Neural crest cell (in vitro differentiated cells): ENCODE measurements around the gene IGF1R. TPM values are rescaled to one million over a fixed set of nuclear protein-coding genes. Genes with fewer than 3 reads are reported as not detected.

Experiments
- DNase-seq: peaks from one replicate; pipeline ENCODE4 v3.0.0; 2021; ENCODE audit warnings: low read depth, mixed read lengths, low spot score
- H3K27ac Mint-ChIP-seq: one replicate; pipeline ENCODE4 v1.8.0; 2021; ENCODE audit warnings: mild to moderate bottlenecking, mixed read lengths; ENCODE audit not compliant: unreplicated experiment
- H3K27me3 Mint-ChIP-seq: 2 replicates; pipeline ENCODE4 v1.8.0; 2021; ENCODE audit warnings: low read depth, mild to moderate bottlenecking, mixed read lengths
- H3K36me3 Mint-ChIP-seq: 2 replicates; pipeline ENCODE4 v1.8.0; 2021; ENCODE audit warnings: low read depth, mild to moderate bottlenecking, mixed read lengths
- H3K4me1 Mint-ChIP-seq: 2 replicates; pipeline ENCODE4 v1.8.0; 2021; ENCODE audit warnings: mixed read lengths
- H3K4me3 Mint-ChIP-seq: one replicate; pipeline ENCODE4 v1.8.0; 2021; ENCODE audit warnings: mild to moderate bottlenecking, mixed read lengths
- H3K9me3 Mint-ChIP-seq: 2 replicates; pipeline ENCODE4 v1.8.0; 2021; ENCODE audit warnings: mixed read lengths
- CTCF ChIP-seq: fragments of 200-600 bp; sonication (generic); conservative IDR thresholded peaks from 2 replicates; pipeline ENCODE4 v1.5.0; 2021; ENCODE audit warnings: antibody characterized with exemption, mild to moderate bottlenecking
- total RNA-seq: library from RNA; stranded (reverse); gene quantifications from 2 replicates; pipeline ENCODE4 v1.2.1, GENCODE V29; 2021

IGF1R gene
- total RNA-seq, 1 donor from 2014 or later = 67.6 TPM

GRCh38 chr15:98754657-98755022 lies 106.3 kb downstream of the IGF1R start:
- Mint-ChIP-seq H3K27ac (no peak overlapping the region), H3K27me3 (no peaks in the 10 kb centered on the region), H3K4me3 (no peak overlapping the region), H3K36me3 (no peaks in the 10 kb centered on the region), H3K9me3 (no peaks in the 10 kb centered on the region), H3K4me1 (peaks cover 31% of the 10 kb centered on the region)
- DNase-seq = no peak
- TF ChIP-seq CTCF = no peak

DNA sequence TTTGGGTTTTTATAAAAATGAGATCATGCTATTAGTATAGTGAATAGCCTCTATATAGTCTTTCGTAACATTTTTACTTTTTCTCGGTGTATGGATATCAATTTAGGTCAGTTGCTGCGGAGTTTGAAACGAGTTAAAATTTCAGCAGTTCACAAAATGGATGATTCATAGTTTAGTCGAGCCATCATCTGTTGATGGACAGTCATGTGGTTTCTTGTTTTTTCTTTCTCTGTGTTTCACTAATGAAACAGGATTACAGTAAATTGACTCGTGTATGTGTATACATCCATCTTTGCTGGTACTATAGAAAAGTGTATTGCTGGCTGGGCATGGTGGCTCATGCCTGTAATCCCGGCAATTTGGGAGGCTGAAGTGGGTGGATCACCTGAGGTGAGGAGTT lies 106.8 kb downstream of the IGF1R start:
- no peak for TF ChIP-seq CTCF
- no peaks in the 10 kb centered on the region for H3K36me3 Mint-ChIP-seq
- peaks cover 31% of the 10 kb centered on the region for H3K4me1 Mint-ChIP-seq
- no peaks in the 10 kb centered on the region for H3K27me3 Mint-ChIP-seq
- no peaks in the 10 kb centered on the region for H3K9me3 Mint-ChIP-seq
- no peak overlapping the region for H3K4me3 Mint-ChIP-seq
- DNase-seq = no peak
- H3K27ac Mint-ChIP-seq = no peak overlapping the region

DNA sequence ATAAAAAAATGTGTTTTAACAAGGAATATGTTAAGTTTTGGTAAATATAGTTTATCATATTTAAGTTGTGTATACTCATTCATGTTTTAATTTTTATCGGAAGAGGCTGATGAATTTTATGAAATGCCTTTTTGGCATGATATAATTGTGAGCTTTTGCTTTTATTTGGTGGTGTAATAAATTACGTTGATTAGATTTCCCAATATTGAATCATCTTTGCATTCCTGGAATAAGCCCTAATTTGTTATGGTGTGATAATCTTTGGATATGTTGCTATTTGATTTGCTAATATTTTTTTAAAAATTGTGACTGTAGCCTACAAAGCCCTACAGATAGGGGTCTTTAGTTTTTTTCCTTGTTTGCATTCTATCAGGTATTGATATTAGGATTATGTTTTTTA lies 107.4 kb downstream of the IGF1R start:
- TF ChIP-seq CTCF = no peak
- Mint-ChIP-seq H3K27ac (no peak overlapping the region), H3K27me3 (no peaks in the 10 kb centered on the region), H3K4me3 (no peak overlapping the region), H3K4me1 (peaks cover 31% of the 10 kb centered on the region), H3K9me3 (no peaks in the 10 kb centered on the region), H3K36me3 (no peaks in the 10 kb centered on the region)
- no peak for DNase-seq

DNA sequence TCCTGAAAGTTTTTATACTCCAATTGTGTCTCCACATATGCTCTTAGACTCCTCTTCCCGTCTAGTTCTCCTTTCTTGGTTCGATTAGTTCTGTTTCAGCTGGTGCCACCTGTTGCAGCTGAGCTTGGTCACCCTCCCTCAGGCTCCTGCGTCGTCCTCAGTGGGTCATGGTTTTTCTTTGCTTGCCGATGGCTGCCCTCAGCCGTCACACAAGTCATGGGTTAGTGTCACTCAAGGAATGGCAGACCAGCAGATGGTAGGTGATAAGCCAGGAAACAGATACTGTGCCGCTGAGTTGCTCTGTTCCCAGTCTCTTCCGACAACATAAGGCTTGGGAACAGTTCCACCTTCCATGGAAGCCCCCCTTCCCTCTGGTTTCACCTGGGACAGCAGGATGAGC lies 109.9 kb downstream of the IGF1R start:
- H3K4me1 Mint-ChIP-seq = peaks cover 31% of the 10 kb centered on the region
- no peaks in the 10 kb centered on the region for H3K9me3 Mint-ChIP-seq
- H3K27me3 Mint-ChIP-seq = no peaks in the 10 kb centered on the region

DNA sequence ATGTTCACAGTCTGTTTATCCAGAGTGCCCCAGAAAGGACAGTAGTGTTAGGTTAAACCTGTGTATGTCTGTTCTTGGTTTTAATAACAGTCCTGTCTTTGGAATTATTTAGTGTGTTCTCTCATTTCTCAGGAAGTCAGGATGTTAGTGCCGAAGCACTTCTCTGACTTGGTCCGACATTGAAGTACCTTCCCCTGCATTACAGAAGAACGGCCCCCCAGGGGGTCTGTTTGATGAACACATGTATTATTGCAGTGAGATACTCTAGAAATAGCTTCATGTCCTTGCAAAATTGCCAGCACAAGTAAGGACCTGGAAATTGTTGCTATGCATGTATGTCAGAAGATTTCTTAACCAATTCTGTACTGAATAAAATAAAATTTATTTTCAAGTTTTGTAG lies 110.9 kb downstream of the IGF1R start:
- H3K27me3 Mint-ChIP-seq = no peaks in the 10 kb centered on the region
- H3K4me3 Mint-ChIP-seq = no peak overlapping the region

More for the DNA sequence above, 109.9 kb downstream of the IGF1R start:
- H3K36me3 Mint-ChIP-seq = no peaks in the 10 kb centered on the region
- DNase-seq = no peak
- TF ChIP-seq CTCF = no peak
- H3K27ac Mint-ChIP-seq = no peak overlapping the region
- H3K4me3 Mint-ChIP-seq = no peak overlapping the region

More for the DNA sequence above, 110.9 kb downstream of the IGF1R start:
- no peak for DNase-seq
- H3K4me1 Mint-ChIP-seq = peaks cover 26% of the 10 kb centered on the region
- H3K9me3 Mint-ChIP-seq = no peaks in the 10 kb centered on the region
- no peak overlapping the region for H3K27ac Mint-ChIP-seq
- H3K36me3 Mint-ChIP-seq = no peaks in the 10 kb centered on the region
- no peak for TF ChIP-seq CTCF
